HG03439 (cell line): ENCODE measurements around the gene TNRC6C.

ENCODE experiments used
- ATAC-seq: cut with Tn5 transposase; IDR thresholded peaks from one replicate; pipeline ENCODE4 v1.9.1; 2021; ENCODE audit warnings: mild to moderate bottlenecking, moderate library complexity; ENCODE audit not compliant: unreplicated experiment

TNRC6C gene

GRCh38 chr17:78007647-78008046 is 49.1 kb downstream of the TNRC6C start:
- no peak for ATAC-seq

GRCh38 chr17:78010759-78011158 is 52.3 kb downstream of the TNRC6C start:
- no peak for ATAC-seq

- ATAC-seq, result no peak
Measured at GRCh38 chr17:78012428-78012827, 53.9 kb downstream of the TNRC6C start.

GRCh38 chr17:78013683-78014467 is 55.4 kb downstream of the TNRC6C start:
- no peak for ATAC-seq

GRCh38 chr17:78014646-78015045 is 56.1 kb downstream of the TNRC6C start:
- ATAC-seq, result no peak

- ATAC-seq, result no peak
Measured at GRCh38 chr17:78016852-78017251, 58.3 kb downstream of the TNRC6C start.

- ATAC-seq, result no peak
Measured at GRCh38 chr17:78019367-78019975, 61.0 kb downstream of the TNRC6C start.

- no peak for ATAC-seq
Measured at GRCh38 chr17:78019976-78020716, 61.6 kb downstream of the TNRC6C start.

GRCh38 chr17:78020717-78021108 is 62.2 kb downstream of the TNRC6C start:
- no peak for ATAC-seq

- no peak for ATAC-seq
Measured at GRCh38 chr17:78022425-78022824, 63.9 kb downstream of the TNRC6C start.

- no peak for ATAC-seq
Measured at GRCh38 chr17:78023042-78023441, 64.5 kb downstream of the TNRC6C start.

GRCh38 chr17:78026381-78026780 is 67.9 kb downstream of the TNRC6C start:
- no peak for ATAC-seq

GRCh38 chr17:78027121-78027520 is 68.6 kb downstream of the TNRC6C start:
- ATAC-seq, result no peak

- no peak for ATAC-seq
Measured at GRCh38 chr17:78029697-78030096, 71.2 kb downstream of the TNRC6C start.

GRCh38 chr17:78031435-78031834 is 72.9 kb downstream of the TNRC6C start:
- ATAC-seq, result no peak

- ATAC-seq, result no peak
Measured at GRCh38 chr17:78032166-78032565, 73.7 kb downstream of the TNRC6C start.

- no peak for ATAC-seq
Measured at GRCh38 chr17:78034429-78035091, 76.1 kb downstream of the TNRC6C start.

- no peak for ATAC-seq
Measured at GRCh38 chr17:78037280-78037679, 78.8 kb downstream of the TNRC6C start.

GRCh38 chr17:78038748-78039288 is 80.3 kb downstream of the TNRC6C start:
- ATAC-seq, result no peak

- ATAC-seq, result no peak
Measured at GRCh38 chr17:78039581-78039980, 81.1 kb downstream of the TNRC6C start.
